Ureter (tissue), 1 donor: Measurements from ENCODE around the gene RNF167. TPM values are rescaled to one million over a fixed set of nuclear protein-coding genes. Genes with fewer than 3 reads are reported as not detected.

ENCODE experiments used
- DNase-seq: peaks from one replicate; pipeline ENCODE4 v3.0.0-alpha.2; 2020; ENCODE audit warnings: low spot score
- total RNA-seq: library from RNA; stranded (reverse); gene quantifications from one replicate; pipeline ENCODE4 v1.2.4, GENCODE V29; 2023
- donor health status: DM: yes; HTN: yes; CAD: no.

Gene RNF167
- total RNA-seq, 1 donor from 2014 or later: 129 TPM

DNA sequence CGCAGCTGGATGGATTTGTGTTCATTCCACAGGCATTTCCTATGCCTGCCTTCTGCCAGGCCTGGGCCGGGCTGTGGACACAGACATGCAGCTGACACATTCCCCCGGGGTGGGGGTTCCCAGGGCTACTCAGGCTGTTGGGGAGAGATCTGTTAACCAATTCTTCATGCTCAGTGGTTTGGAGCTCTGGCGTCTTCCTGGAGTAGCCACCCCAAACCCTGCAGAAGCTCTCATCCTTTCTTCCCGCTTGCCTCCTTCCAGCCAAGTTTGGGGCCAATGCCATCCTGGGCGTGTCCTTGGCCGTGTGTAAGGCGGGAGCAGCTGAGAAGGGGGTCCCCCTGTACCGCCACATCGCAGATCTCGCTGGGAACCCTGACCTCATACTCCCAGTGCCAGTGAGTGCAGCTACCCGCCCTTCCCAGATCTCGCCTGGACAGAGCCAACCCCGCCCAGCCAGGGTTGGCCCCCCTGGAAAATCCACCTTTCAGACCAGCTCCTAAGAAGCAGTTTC, 13.4 kb downstream of the RNF167 start:
- no peak for DNase-seq

DNA sequence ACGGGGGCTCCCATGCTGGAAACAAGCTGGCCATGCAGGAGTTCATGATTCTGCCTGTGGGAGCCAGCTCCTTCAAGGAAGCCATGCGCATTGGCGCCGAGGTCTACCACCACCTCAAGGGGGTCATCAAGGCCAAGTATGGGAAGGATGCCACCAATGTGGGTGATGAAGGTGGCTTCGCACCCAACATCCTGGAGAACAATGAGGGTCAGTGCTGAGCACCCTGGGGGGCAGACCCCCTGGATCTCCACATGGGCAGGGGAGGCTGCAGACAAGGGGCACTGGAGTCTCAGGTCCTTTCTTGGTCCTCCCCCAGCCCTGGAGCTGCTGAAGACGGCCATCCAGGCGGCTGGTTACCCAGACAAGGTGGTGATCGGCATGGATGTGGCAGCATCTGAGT, 15.0 kb downstream of the RNF167 start:
- DNase-seq: no peak

DNA sequence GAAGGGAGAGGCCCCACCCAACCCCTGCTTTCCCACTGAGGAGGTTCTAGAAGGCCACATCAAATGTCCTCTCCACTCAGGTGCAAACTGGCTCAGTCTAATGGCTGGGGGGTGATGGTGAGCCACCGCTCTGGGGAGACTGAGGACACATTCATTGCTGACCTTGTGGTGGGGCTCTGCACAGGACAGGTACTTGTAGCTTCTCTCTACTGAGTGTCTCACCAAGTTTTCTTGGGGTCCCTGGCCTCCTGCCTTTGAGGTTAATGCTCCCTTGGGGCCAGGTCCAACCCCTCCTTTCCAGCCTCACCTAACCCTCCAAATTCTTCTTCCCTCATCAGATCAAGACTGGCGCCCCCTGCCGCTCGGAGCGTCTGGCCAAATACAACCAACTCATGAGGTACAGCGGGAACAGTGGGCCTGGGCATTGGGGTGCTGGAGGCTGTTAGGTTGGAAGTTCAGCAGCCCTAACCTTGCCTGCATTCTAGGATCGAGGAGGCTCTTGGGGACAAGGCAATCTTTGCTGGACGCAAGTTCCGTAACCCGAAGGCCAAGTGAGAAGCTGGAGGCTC, 16.5 kb downstream of the RNF167 start:
- DNase-seq: no peak

DNA sequence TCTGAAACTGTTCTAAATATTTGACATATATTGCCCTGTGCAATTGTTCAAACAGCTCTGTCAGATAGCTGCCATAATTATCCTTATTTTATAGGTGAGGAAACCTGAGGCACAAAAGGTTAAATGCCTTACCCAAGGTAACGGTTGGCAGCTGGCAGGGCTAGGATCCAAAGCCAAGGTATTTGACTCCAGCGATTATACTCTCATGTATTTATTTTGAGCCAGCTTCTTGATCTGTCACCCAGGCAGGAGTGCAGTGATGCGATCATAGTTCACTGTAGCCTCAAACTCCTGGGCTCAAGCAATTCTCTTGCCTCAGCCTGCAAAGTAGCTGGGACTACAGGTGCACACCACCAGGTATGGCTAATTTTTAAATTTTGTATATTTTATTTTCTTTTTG, 18.0 kb downstream of the RNF167 start:
- no peak for DNase-seq

DNA sequence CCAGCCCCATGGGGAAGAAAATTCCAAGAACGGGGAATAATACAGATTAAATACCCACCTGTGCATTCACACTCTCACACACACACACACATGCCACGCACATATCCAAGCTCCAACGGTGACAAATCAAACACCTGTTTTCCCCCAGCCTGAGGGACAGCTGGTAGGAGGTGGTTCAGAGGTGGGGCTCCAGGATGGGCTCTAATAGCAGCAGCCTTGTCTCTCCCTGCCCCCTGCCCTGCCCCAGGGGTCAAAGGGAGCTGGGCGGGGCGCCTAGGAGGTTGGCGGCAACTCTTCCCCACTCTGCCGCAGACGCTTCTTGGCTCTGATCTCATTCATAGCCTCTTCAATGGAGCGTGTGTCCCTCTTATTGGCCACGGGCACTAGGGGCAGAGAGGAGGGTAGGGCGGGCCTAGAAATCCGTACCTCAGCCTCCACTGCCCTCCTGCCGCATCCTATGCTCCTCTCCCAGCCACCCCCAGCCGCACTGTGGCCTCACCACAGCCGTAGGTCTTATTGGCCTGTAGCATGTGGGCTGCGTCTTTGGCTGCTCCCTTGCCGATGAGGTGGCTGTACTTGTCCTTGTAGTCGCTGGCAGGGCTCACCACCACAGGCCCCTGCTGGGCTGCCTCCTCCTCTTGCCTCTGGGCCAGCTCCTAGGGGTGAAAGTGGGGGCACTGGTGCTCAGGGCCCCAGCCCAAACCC, 19.3 kb downstream of the RNF167 start:
- DNase-seq: no peak

DNA sequence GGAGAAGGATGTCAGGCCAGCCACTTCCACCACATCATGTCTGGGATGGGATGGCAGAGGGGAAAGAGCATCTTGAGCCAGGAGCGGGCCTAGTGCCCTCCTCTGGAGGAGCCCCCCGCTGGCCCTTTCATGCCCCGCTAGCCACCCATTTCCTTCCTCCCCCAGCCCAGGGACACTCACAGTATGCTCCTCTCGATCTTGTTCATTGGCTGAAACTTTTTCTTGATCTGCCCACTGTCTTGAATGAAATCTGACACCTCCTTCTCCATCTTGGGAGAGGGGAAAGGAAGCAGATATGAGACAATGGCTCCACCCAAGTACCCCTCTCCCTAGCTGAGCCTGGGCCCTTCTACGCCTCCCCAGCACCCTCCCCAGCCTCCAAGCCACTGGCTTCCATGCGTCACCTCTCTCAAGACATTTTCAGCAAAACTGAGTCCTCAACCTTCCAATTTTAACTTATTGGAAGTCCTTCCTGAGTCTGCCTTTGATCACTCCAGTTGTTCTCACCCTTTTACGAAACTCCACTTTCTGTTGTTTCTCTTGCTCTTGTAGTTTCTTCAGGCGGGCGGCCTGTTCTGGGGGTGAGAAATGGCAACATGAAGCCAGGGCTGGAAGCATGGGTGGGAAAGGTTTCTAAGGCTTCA, 20.3 kb downstream of the RNF167 start:
- no peak for DNase-seq

DNA sequence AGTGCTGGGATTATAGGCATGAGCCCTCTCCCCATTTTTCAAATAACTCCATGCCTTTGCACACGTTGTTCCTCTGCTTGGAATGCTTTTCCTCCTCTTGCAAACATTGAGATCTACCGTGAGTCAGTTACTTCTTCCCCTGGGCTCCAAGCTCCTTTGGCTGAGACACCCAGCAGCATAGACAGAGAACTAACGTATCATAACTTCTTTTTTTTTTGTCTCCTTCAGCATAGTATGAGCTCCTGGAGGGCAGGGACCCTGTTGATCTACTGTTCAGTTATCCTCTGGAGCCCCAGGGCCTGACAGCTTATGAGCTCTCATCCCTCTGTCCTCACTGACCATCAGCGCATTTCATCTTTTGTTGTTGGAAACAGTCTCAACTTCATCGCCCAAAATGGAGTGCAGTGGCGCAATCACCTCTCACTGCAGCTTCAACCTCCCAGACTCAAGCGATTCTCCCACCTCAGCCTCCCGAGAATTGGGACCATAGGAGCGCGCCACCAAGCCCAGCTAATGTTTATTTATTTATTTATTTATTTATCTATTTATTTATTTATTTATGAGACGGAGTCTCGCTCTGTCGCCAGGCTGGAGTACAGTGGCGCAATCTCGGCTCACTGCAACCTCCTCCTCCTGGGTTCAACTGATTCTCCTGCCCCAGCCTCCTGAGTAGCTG, 25.4 kb downstream of the RNF167 start:
- DNase-seq: no peak

DNA sequence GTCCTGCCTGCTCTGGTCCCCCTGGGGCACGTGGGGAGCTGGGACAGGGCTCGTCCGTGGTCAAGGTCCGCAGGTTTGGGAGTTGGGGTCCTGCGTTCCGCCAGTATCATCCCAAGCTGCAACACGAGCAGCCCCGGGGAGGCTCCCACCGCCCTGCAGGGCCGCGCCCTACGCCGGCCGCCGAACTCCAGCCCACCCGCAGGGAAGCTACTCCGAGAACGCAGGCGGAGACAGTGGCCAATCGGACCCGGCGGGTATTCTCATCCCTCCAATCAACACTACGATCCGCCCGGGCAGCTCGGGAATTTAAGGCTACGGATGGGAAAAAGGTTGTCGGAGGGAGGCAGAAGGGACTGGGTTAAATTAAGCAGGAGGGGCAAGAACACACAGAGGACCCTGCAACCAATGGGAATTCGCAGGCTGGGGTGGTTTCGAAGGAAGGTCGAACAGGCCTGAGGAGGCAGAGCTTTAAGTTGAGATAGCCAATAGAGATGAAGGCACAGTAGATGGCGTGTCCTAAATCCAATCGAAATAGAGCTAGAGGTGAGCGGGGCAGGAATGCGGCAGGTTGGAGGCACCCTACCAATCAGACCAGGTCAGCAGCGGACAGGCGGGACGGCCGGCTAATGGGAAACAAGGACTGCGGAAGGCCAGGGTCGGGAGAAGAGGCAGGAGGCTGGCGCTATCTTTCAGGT, 26.9 kb downstream of the RNF167 start:
- peak; percentile 99 for DNase-seq

DNA sequence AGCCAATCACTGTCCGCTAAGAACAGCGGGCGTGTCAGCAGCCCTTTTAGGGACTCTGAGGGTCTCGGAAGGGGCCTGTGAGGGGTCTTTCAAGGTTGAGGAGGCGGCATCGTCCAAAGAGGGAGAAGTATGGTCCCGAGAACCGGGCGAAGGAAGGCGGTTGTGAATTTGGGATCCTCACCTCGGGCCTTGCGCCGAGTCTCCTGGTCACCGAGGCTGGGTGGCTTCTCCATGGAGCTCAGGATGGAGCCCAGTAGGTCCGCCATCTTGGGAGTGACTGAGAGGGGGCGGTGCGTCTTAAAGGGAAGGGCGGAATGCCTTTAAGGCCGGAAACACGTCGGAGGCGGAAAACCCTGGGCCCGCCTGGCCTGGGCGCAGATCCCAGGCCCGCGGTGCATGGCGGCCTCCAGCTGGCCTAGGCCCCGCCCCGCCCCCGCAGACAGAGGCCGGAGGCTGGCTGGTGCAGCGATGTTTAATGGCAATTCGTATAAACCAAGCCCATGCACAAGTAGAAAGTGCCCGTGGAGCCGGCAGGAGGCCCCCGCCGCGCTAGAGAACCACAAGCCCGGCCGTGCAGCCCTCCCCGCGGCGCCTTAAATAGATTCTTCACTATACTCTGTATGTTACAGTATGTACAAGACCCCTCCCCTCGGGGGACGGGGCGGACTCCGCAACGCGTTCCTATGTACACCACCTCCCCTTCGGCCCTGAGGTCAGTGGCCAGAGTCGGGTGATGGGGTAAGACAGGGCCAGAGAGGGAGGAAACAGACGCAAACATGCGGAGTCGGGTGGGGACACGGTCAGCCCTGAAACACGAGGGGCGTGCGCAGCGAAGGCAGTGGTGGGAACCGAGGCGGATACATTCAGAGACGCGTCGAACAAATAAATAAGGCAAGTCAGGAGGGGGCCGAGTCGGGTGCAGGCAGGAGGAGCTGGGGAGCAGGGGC, 27.7 kb downstream of the RNF167 start, which contains the start of gene SPAG7:
SPAG7 (minus strand) TSS at position 279 of the 947 bp plus-strand sequence; CDS start at position 266, 13 bp downstream.
- DNase-seq: peak; percentile 96

DNA sequence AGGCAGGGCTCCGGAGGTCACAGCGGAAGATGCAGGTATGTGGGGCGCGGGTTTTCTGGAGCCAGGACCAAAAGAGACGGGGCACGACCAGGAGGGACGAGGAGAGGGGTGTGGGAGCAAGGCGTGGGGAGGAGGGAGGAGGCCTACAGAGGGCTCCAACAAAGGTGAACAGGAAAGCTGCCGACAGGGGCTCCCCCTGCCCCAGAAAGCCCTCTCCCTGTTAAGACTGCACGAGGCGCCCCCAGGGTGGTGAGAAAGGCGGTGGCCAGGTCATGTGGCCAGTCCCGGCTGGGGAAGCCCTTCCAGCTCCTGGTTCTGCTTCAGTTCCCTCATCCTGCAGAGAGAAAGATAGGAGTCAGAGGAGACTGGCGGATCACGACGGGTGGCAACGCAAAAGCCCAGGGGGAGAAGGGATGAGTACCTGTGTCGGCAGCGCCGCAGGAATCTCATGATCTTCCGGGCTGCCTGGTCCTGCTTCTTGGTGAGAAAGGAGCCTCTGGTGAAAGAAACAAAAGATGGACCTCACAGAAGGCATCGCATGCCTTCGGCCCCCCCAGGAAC, 28.5 kb downstream of the RNF167 start:
- peak; percentile 62 for DNase-seq

DNA sequence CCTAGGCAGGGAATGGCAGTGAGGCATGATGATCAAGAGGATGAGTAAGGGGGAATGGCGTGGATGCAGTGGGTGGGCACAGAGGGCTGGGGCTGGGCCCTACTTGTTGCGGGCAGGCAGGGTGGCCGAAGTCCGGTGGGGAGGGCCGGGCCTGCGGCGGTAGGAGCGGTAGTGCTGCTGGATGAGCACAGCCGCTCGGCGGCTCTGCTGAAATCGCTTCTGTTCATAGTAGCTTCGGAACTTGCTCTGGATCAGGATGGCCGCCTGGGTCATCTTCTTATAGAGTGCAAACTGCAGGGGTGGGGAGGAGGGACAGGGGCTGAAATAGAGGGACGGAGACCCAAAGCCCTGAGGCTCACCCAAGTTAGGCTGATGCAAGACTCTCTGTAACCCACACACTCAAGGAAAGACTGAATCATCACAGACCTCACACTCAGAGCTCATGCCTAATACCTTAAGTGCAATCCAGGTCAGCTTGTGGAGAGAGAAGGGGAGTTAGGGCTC, 29.0 kb downstream of the RNF167 start:
- no peak for DNase-seq

DNA sequence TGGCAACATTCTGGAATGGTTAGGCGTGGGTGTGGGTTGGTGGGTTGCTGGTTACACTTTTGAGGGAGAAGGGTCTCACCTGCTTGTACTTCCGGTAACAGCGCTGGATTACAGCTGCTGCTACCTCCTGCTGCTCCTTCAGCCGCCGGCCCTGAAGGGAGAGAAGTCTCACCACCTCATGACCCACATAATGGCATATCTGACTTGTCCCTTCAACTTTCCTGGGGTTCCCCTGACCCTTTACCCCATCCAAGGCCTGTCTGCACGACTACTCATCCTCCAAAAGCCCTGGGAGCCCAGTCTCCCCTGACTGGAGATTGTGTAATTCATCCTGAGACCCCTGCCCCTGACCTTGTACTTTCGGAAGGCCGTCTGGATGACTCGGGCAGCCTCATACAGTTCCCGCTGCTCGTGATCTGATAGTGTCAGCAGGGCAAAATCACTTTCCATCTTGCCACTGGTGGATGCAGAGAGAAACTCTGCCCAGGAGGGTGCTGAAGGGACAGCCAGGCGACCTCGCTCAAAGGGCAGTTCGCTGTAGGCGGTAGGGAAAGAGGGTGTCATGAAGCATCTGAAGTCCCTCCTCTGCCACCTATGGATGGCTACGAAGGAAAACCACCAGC, 29.6 kb downstream of the RNF167 start:
- DNase-seq: no peak

DNA sequence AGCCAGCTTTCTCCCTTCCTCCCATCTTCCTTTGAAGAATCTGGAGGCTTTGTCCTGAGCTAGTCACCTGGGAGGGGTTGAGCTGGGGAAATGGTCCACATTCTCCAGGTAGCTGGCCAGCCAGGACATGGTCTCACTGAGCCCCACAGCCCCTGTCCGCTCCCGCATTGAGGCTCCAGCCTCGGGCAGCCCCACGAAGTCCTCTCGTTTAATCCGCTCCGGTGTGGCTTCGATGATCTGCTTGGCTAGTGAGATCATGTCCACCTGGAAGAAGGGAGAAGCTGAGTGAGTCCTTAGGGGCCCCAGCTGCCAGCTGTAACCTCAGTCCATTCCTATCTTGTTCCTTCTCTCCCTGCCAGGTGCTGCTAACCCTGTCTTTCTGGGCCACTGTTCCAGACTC, 30.2 kb downstream of the RNF167 start:
- no peak for DNase-seq

DNA sequence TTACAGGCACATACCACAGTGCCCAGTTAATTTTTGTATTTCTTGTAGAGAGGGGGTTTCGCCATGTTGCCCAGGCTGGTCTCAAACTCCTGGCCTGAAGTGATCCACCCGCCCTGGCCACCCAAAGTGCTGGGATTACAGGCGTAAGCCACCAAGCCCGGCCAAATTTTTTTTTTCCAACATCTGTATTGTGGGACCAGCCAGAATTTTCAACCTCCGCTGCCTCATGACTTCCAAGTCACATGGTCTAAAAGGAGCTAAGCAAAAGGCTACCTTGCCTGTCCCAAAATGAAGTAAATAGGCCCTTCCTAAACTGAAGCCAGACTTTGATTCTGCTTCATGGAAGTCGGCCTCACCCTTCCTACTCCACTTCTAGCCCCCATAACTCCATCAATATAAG, 31.8 kb downstream of the RNF167 start:
- DNase-seq: no peak

DNA sequence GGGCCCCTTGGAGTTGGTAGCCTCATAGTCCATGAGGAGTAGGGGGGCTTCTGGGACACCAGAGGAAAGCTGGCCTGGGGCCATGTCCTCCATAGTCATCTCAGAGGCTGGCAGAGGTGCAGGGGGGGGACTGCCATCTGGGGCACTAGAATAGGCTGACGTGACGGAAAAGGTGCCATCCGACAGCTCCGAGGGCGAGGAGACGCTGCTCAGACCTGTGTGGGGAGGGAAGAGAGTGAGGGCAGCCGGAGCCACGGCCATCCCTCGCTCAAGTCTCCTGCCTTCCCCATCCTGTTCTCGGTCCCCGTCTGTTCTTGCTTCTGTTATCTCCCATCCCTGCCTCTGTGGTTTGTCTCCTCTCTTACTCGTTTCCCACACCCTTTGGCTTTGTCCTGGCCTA, 32.3 kb downstream of the RNF167 start:
- no peak for DNase-seq

DNA sequence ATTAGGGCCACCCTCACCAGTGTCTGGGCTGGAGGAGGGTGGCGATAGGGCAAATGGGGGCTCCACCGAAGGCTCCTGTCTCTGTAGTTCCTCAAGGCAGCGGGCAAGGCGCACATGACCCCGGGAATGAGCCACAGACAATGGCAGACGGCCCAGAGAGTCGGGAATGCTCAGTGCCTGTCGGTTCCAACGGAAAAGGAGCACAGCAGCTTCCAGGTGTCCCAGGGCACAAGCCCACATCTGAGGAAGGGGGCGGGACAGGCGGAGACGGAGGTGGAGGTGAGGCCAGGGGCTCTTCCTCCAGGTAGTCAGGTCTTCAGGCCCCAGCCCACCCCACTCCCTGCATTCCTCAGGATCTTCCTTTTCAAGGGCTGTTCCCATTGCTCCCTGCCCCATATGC, 32.7 kb downstream of the RNF167 start:
- no peak for DNase-seq

DNA sequence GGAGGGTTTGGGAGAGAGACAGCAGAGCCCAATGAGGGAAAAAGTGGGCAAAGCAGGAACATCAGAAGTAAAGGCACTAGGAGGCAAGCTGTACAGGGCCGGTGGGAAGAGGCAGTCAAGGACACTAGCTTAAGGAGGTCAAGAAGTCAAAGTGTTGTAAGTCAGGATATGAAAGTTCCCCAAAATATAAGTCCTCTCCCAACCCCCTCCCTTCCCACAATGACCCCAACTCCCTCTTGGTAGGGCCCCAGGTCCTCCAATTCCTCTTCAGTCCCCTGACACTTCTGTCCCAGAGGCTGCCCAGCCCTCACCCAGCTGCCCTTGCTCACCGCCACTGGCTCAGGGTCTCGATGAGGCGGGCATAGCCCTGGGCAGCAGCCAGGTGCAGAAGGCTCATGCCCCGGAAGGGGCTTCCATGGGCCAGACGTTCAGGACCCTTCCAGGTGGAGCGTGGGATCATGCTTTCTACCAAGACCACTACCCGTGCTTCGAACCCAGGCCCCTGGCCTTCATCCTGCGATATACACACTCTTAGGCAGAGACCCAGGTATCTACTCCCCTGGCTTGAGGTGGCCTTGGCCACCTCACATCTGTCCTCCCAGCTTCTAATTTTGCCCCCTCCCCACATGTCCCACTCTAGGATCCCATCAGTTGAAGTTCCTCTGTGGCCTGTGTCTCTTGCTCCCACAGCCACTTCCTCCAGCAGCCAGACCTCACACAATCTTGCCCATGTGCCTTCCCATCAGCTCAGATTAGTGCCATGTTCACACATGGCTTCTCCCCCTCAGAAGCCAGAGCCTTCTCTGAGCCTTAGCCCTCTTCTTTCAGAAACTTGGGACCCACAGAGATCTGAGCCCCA, 33.4 kb downstream of the RNF167 start:
- no peak for DNase-seq

DNA sequence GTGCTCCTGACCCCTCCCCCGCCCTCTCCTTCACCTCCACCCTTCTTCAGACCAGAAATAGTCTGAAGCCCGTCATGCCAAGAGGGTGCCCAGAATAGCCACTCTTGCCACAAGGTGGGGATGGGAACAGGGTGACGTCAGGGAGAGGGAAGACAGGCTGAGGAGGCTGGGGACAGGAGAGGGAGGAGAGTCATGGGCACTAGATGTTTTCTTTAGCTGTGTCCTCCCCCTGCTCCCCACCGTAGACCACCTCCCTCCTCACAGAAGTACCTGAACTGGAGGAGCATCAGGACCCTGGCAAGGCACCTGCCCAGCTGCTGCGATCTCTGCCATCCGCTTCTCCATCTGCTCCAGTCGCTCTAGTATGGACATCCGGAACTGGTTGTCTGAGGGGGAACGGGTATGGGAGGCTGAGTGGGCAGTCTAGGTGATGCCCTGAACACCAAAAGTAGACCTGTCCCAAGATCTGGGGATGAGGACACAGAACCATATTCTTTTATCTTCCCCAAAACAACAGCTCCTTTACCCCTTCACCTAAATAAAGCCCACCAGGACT, 34.1 kb downstream of the RNF167 start:
- DNase-seq: no peak
